Stimulated activated CD4-positive, alpha-beta T cell treated with anti-CD3 and anti-CD28 coated beads, TNF-alpha, amount 100 ng/mL, for 4 hours (primary cell): ENCODE results near the gene SLIT1.
A peak's percentile ranks its signal among the peaks of the same experiment; 100 is the strongest.

ENCODE experiments used
- DNase-seq, 3 experiments: peaks; one replicate each; pipeline ENCODE4 v3.0.0-alpha.2; 2020; ENCODE audit warnings: low read depth in 3 of 3

SLIT1 gene

DNA sequence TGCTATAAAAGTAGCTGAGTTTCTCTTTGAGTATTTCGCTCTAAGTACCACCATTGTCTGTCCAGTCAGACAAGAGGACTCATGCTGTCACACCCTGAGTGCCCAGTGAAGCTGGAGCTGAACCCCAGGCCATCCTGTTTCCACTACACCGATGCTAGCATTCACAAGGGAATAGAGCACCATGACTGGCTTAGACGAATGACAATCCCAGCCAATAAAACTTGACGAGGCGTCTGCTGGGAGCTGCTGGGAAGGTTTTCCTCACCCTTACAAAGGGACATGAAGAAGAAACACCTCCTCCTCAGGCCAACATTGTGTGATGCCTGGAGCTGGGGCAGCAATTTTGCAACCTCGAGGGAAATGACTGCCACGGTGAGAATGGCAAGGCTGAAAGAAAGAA lies 17.5 kb upstream of the SLIT1 start:
- no peak for DNase-seq

- no peak for DNase-seq
These were observed 14.9 kb upstream of the SLIT1 start for GRCh38 chr10:97200616-97201015.

GRCh38 chr10:97199152-97199551 lies 13.4 kb upstream of the SLIT1 start:
- no peak for DNase-seq

- no peak for DNase-seq
These were observed 11.3 kb upstream of the SLIT1 start for GRCh38 chr10:97197030-97197500.

DNA sequence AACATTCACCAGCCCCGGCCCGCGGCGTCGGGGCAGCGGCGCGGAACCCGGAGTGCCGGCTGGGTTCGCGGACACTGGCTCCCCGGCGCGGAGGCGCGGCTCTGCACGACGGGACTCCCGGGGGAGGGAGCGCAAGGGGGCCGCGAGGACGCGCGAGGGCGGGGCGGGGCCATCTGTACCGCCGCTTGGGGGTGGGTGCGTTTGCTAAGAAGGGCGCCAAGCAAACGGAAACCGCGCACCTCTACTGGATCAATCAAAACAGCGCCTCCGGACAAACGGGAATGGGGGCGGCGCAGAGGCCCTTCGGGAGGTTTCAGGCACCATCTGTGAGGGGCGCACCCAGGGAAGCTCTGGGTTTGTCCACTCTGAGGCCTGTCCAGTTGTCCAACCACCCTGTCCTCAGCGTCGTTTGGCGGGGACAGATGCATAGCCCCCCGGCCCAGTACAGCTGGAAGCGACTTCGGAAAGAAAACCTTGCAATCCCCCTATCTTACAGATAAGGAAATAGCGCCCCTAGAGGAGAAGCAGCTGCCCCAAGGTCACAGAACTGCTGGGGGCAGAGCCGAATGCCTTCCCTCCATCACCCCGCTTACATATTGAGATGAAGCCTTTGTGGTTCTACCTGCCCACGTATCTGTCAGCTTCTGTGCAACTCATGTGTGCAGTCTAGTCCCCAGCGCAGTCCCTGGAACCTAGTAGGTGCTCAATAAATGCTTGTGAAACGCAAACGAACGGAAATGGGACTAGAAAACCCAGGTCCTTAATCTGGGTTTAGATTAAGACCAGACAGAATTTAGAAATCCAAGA lies 10.7 kb upstream of the SLIT1 start:
- peak; percentile 19 to 42 (median 36) for DNase-seq

GRCh38 chr10:97195706-97196222 lies 10.0 kb upstream of the SLIT1 start:
- DNase-seq: no peak

- DNase-seq: no peak
These were observed 7.2 kb upstream of the SLIT1 start for GRCh38 chr10:97192952-97193435.

- no peak for DNase-seq
These were observed 4.7 kb upstream of the SLIT1 start for GRCh38 chr10:97190450-97190849.

- DNase-seq: no peak
These were observed 2.5 kb upstream of the SLIT1 start for GRCh38 chr10:97188261-97188711.

GRCh38 chr10:97186911-97187310 lies 1.2 kb upstream of the SLIT1 start:
- no peak for DNase-seq

DNA sequence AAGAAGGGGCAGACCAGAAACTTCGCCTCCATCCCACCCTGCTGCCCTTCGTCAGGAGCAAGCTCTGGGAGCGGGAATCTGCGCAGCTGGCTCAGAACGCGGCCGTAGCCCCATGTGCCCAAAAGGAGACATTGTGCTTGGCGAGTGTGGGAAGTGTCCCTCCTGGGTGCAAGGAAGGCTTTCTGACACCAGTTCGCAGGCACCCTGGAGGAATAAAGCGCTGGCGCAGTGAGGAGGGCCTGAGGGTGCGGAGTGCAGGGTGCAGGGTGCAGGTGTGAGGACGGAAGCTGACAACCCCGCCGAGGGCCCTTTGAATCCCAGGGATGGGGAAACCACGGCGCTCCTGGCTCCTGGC lies 811 bp downstream of the SLIT1 start:
- DNase-seq: no peak

DNA sequence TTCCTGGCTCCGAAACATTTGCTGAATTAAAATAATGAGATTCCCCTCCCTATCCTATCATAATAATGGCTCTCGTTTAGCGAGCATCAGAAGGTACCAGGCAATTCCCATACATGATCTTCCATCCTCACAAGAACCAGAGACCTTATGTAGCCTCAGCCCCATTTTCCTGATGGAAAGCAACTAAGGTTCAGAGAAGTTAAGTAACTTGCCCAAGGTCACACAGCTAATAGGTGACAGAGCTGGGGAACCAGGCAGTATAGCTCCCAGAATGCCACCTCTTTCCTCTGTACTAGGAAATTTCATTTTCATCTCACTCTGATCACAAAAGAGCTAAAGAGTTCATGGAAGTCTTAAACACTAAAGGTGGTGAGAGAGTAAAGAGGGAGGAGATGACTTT lies 2.4 kb downstream of the SLIT1 start:
- no peak for DNase-seq

DNA sequence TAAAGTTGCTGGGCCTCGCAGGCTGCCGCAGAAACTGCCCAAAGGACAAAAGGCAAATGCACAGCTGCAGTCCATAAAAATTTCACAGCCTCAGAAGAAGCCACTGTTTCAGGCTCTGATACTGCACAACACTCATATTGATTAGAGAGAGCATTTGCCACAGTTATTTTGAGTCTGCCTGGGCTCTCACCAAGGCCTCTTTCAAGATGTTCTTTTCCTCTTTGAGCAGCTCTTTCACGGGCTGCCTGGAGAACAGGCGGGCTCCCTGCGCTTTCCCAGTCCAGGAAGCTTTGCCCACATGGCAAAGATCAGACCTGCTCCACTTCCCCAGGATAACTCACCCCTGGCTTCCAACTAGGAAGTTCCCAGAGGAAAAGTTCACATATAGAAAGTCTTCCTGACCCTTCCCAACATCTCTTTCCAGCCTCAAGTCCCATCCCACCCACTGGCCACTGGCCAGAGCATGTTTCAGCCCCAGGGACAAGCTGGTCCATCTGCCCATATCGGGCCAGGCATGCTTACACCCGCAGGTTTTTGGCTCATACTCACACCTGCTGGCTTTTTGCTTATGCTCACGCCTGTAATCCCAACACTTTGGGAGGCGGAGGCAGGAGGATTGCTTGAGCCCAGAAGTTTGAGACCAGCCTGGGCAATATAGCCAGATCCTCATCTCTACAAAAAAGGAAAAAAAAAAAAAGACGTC lies 3.3 kb downstream of the SLIT1 start:
- no peak for DNase-seq

DNA sequence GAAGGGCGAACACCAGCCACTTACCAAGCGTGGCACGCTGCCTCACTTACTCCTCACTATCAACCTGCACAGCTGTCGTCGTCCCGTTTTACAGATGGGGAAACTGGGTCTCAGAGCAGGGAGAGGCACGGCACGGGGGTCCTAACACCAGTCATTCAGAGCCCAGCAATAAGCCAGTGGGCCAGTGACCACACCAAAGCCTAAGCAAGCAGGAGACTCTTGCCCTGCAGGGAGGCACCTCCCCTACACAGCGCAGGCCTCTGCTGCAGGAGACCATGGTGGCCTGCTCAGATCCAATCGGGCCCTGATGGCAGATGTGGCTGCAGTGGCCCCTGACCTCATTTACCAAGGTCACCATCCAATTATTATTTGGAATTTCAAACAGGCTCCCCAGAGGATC lies 4.8 kb downstream of the SLIT1 start:
- DNase-seq: no peak

DNA sequence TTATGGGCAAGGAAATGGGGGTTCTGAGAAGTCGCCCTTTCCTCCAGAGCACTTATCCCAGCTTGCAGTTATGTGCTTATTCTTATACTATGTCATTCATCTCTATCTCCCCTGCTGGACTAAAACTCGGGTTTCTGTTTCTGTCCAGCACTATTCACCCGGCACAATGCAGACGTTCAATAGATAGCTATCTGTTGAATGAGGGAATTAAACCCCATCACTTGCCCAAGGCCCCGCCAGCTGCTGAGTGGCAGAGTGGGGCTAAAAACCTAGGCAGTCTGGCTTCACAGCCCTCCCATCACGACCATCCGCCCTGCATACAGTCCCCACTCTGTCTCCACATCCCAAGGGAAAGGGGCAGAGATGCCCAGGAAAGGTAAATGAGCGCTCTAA lies 5.4 kb downstream of the SLIT1 start:
- no peak for DNase-seq

DNA sequence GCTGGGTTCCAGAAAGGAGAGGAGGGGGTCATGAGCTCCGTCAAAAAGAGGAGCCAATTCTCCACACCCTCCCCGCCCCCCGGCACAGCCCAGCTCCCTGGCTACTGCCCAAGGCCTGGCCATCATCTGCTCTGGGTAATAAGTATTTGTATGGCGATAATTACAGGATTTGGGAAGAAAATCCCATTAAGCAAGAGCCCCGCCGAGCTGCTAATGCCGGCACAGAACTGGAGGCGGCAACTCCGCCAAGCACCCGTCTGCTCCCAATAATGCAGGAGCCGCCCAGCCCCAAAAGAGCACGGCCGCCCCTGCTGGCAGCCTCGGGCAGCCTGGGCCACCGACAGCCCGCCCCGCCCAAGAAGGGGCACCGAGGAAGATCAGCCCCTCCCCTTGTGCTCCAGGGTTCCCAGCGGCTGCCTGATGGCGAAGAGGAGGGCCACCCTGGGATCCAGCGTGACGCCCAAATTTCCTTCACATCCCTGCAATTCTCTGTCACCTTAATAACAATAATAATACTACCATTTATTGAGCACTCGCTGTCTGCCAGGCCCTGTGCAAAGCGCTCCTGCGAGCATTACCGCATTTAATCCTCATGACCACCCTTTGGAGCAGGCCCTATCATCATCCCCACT lies 5.9 kb downstream of the SLIT1 start:
- DNase-seq: no peak

- DNase-seq: no peak
These were observed 6.4 kb downstream of the SLIT1 start for GRCh38 chr10:97179311-97179710.

- no peak for DNase-seq
These were observed 7.7 kb downstream of the SLIT1 start for GRCh38 chr10:97178074-97178473.

DNA sequence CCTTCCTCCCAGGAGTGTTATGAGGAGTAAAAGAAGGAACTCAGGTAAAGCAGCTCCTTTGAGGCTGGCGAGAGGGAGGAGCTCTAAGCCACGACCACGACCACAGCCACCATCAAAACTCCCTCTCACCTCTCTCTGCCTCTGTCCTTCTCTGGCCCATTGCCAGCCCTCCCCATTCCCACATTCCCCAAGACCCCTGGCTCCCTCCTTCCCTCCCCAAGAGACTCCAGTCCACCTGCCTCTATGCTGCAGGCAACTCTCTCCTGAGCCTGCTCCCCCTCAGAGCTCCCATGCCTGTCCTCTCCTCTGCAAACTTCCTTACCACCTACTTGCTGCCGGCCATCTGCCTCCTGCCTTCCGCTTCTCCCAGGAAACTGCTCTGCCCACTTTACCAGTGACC lies 9.5 kb downstream of the SLIT1 start:
- no peak for DNase-seq

GRCh38 chr10:97175586-97175985 lies 10.2 kb downstream of the SLIT1 start:
- DNase-seq: no peak

DNA sequence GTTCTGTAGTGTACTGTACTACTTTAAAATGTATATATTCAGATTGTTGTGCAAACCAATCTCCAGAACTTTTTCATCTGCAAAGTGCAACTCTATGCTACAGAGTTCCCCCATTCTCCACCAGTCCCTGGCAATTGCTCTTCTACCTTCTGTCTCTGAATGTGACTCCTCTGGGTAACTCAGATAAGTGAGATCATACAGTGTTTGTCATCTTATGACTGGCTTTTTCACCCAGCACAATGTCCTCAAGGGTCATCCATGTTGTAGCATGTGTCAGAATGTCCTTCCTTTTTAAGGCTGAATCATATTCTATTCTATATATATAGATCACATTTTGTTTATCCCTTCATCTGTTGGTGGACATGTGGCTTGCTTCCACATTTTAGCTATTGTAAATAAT lies 10.8 kb downstream of the SLIT1 start:
- DNase-seq: no peak

GRCh38 chr10:97174276-97174775 lies 11.4 kb downstream of the SLIT1 start:
- DNase-seq: no peak
